GM12878 (cell line): ENCODE data around the gene MORC3. TPM values are rescaled to one million over a fixed set of nuclear protein-coding genes. Genes with fewer than 3 reads are reported as not detected.

Source experiments
- ATAC-seq: fragments of 200-7000 bp; cut with Tn5 transposase; 3 replicates; pipeline ENCODE4 v1.9.1; 2020; ENCODE audit warnings: mild to moderate bottlenecking, moderate library complexity
- BruUV-seq: library from RNA; stranded (reverse); fragments of 400-500 nt; replicated peaks from 2 replicates; lab custom pipeline; 2021; lab: Mats Ljungman, UMichigan
- CTCF ChIA-PET: fragments of 300-600 bp; sonication (Branson Sonifier 250); formaldehyde crosslinking; extraction: SDS; loops from one replicate; lab custom pipeline; 2021; ENCODE audit warnings: inconsistent platforms; lab: Yijun Ruan, JAX
- POLR2A ChIA-PET: fragments of 350-600 bp; formaldehyde crosslinking; extraction: SDS; loops from one replicate; lab custom pipeline; 2021; ENCODE audit warnings: inconsistent platforms; lab: Charles Lee
- RAD21 ChIA-PET: fragments of 300-600 bp; sonication (Branson Sonifier 250); formaldehyde crosslinking; loops from one replicate; lab custom pipeline; 2023; ENCODE audit warnings: antibody characterized with exemption; ENCODE audit not compliant: unreplicated experiment; lab: Charles Lee
- SMC1A ChIA-PET: fragments of 300-600 bp; sonication (Branson Sonifier 250); formaldehyde crosslinking; loops from one replicate; lab custom pipeline; 2023; ENCODE audit not compliant: unreplicated experiment, uncharacterized antibody; lab: Charles Lee
- DNase-seq: peaks from one replicate; pipeline ENCODE4 v3.0.0-alpha.2; 2011; ENCODE audit warnings: low read depth, low spot score
- FAIRE-seq: peaks from 3 replicates; lab custom pipeline; 2011; peaks lifted over from hg19 to GRCh38; lab: Jason Lieb, UNC
- H2AFZ ChIP-seq: 2 replicates; pipeline ENCODE4 v1.6.0; 2011; ENCODE audit warnings: low read depth, low read length, control low read depth; ENCODE audit not compliant: control insufficient read depth
- H3K27ac ChIP-seq: 2 replicates; pipeline ENCODE4 v1.5.1; 2011; ENCODE audit warnings: control low read depth; ENCODE audit not compliant: control insufficient read depth, insufficient read depth
- H3K27me3 ChIP-seq, 2 experiments: replicated peaks in 1 of 2; 2 replicates each; pipeline versions ENCODE4 v1.6.0 to v1.6.1; 2011; ENCODE audit warnings: low read length in 1 of 2; ENCODE audit not compliant: control insufficient read depth in 2 of 2, insufficient read depth in 2 of 2
- H3K36me3 ChIP-seq, 2 experiments: 2 replicates each; pipeline ENCODE4 v1.5.1; 2011; ENCODE audit warnings: low read length in 1 of 2; ENCODE audit not compliant: control insufficient read depth in 2 of 2, insufficient read depth in 2 of 2
- H3K4me1 ChIP-seq: 2 replicates; pipeline ENCODE4 v1.6.1; 2011; ENCODE audit warnings: mild to moderate bottlenecking, low read length, moderate library complexity, mixed read lengths; ENCODE audit not compliant: control insufficient read depth, insufficient read depth
- H3K4me2 ChIP-seq: 2 replicates; pipeline ENCODE4 v1.6.0; 2011; ENCODE audit warnings: control low read depth; ENCODE audit not compliant: control insufficient read depth, insufficient read depth
- H3K4me3 ChIP-seq: fragments of 200-600 bp; sonication (generic); 2 replicates; pipeline ENCODE4 v1.5.1; 2016
- H3K79me2 ChIP-seq: 2 replicates; pipeline ENCODE4 v1.6.0; 2011; ENCODE audit warnings: low read length; ENCODE audit not compliant: control insufficient read depth, insufficient read depth
- H3K9ac ChIP-seq: 2 replicates; pipeline ENCODE4 v1.8.0; 2011; ENCODE audit warnings: low read length, control low read depth, mixed read lengths; ENCODE audit not compliant: control insufficient read depth, insufficient read depth
- H3K9me3 ChIP-seq: replicated peaks from 3 replicates; pipeline ENCODE4 v1.5.1; 2011; ENCODE audit warnings: mild to moderate bottlenecking, low read length; ENCODE audit not compliant: control insufficient read depth, insufficient read depth
- H4K20me1 ChIP-seq: 2 replicates; pipeline ENCODE4 v1.6.0; 2011; ENCODE audit not compliant: control insufficient read depth, insufficient read depth
- CBX3 ChIP-seq: fragments of 200-600 bp; sonication (generic); IDR thresholded peaks from 2 replicates; pipeline ENCODE4 v1.6.1; 2016; ENCODE audit warnings: low read depth, borderline replicate concordance
- CBX5 ChIP-seq: sonication (generic); IDR thresholded peaks from 2 replicates; pipeline ENCODE4 v1.6.1; 2016; ENCODE audit warnings: low read depth, moderate library complexity, mild to moderate bottlenecking, inconsistent platforms
- CEBPB ChIP-seq, 2 experiments: fragments of 150-350 bp in 1 of 2; IDR thresholded peaks; 2 replicates each; pipeline ENCODE4 v1.6.1; 2012 to 2014; ENCODE audit warnings: low read depth in 2 of 2, low read length in 2 of 2, borderline replicate concordance in 1 of 2, inconsistent platforms in 1 of 2
- CHD2 ChIP-seq: IDR thresholded peaks from 2 replicates; pipeline ENCODE4 v1.6.1; 2011; ENCODE audit warnings: low read depth, low read length, improper control_type of control experiment, borderline replicate concordance
- GATAD2B ChIP-seq: fragments of 450-650 bp; conservative IDR thresholded peaks from 2 replicates; pipeline ENCODE4 v1.6.1; 2017; ENCODE audit warnings: low read depth, mild to moderate bottlenecking, moderate library complexity
- HDGF ChIP-seq: fragments of 450-650 bp; IDR thresholded peaks from 2 replicates; pipeline ENCODE4 v1.6.1; 2016; ENCODE audit warnings: antibody characterized with exemption
- KDM1A ChIP-seq: fragments of 200-600 bp; sonication (generic); IDR thresholded peaks from 2 replicates; pipeline ENCODE4 v1.6.1; 2016; ENCODE audit warnings: borderline replicate concordance
- MEF2A ChIP-seq: IDR thresholded peaks from 2 replicates; pipeline ENCODE4 v1.6.1; 2011; ENCODE audit warnings: low read depth, mild to moderate bottlenecking, low read length, moderate library complexity; ENCODE audit not compliant: insufficient read depth
- MTA3 ChIP-seq: IDR thresholded peaks from 2 replicates; pipeline ENCODE4 v1.6.1; 2012; ENCODE audit warnings: low read length, inconsistent platforms, borderline replicate concordance
- MXI1 ChIP-seq: fragments of 150-350 bp; IDR thresholded peaks from 2 replicates; pipeline ENCODE4 v1.6.1; 2011; ENCODE audit warnings: low read depth, mild to moderate bottlenecking, inconsistent platforms, low read length, improper control_type of control experiment
- NFYB ChIP-seq: IDR thresholded peaks from 2 replicates; pipeline ENCODE4 v1.6.1; 2011; ENCODE audit warnings: low read depth, mild to moderate bottlenecking, low read length, improper control_type of control experiment, moderate library complexity; ENCODE audit not compliant: insufficient read depth
- PAX8 ChIP-seq: fragments of 450-650 bp; IDR thresholded peaks from 2 replicates; pipeline ENCODE4 v1.6.1; 2017; ENCODE audit warnings: mild to moderate bottlenecking, moderate library complexity
- POLR2AphosphoS5 ChIP-seq: IDR thresholded peaks from 2 replicates; pipeline ENCODE4 v1.6.1; 2011; ENCODE audit warnings: mild to moderate bottlenecking, low read length, inconsistent platforms
- RUNX3 ChIP-seq: IDR thresholded peaks from 2 replicates; pipeline ENCODE4 v1.6.1; 2012; ENCODE audit warnings: low read length, inconsistent platforms
- SP1 ChIP-seq: IDR thresholded peaks from one replicate; pipeline ENCODE4 v1.6.1; 2011; ENCODE audit warnings: low read depth, low read length
- SUZ12 ChIP-seq: fragments of 200-600 bp; sonication (generic); IDR thresholded peaks from one replicate; pipeline ENCODE4 v1.6.1; 2018; ENCODE audit warnings: antibody characterized with exemption, mild to moderate bottlenecking; ENCODE audit not compliant: unreplicated experiment
- ZBTB4 ChIP-seq: fragments of 450-650 bp; formaldehyde crosslinking; IDR thresholded peaks from 2 replicates; pipeline ENCODE4 v1.4.0; 2022; ENCODE audit warnings: mild to moderate bottlenecking, moderate library complexity
- WGBS: methylation state at CpG from one replicate; pipeline ENCODE4 v1.1.6; 2016; ENCODE audit warnings: low lambda C conversion rate; ENCODE audit not compliant: insufficient replicate concordance, insufficient coverage; ENCODE audit errors: missing lambda C conversion rate; 5-methylcytosine and 5-hydroxymethylcytosine counted together
- in situ Hi-C: fragments of 300-500 bp; cut with MboI; formaldehyde crosslinking; loops from 9 replicates; pipeline ENCODE4 v1.14.3; 2018; ENCODE audit warnings: mixed read lengths
- intact Hi-C: fragments of 100-400 bp; cut with micrococcal nuclease; formaldehyde crosslinking; loops from one replicate; pipeline ENCODE4 v1.14.2; 2022; ENCODE audit not compliant: unreplicated experiment
- polyA plus RNA-seq, 11 experiments: library from polyadenylated mRNA; depleted of rRNA in 4 of 11; unstranded in 6 of 11; stranded (reverse) in 5 of 11; fragments of >200 nt; fragmentation: Nextera tagmentation in 4 of 11; fragmentation: Illumina TruSeq in 1 of 11; extraction: Ambion mirVana in 4 of 11; extraction: Trizol in 1 of 11; gene quantifications; 1 replicate in 1 of 11; 2 replicates in 10 of 11; pipeline versions ENCODE4 v1.2.1 to v1.2.3, GENCODE V29; 2011 to 2016; ENCODE audit warnings: inconsistent platforms in 2 of 11, missing spikeins in 2 of 11, low read depth in 1 of 11
- total RNA-seq, 4 experiments: library from RNA; depleted of rRNA in 3 of 4; stranded (reverse); fragments of >200 nt in 3 of 4; fragmentation: Illumina TruSeq in 1 of 4; extraction: Trizol in 1 of 4; gene quantifications; 2 replicates each; pipeline versions ENCODE4 v1.2.1 to v1.2.3, GENCODE V29; 2013 to 2021
- TF ChIP-seq, protein P1 (sequence below): fragments of 450-650 bp; formaldehyde crosslinking; IDR thresholded peaks from 2 replicates; pipeline ENCODE4 v1.5.0; 2022; ENCODE audit warnings: mild to moderate bottlenecking, missing genetic modification characterization

The MORC3 gene
- total and polyA plus RNA-seq, 10 of the 15 experiments (the other 5 are each of a cell fraction or from before 2014, with no cell fraction given) = 5.5 to 29.9 (median 16.3) TPM

- RAD21 ChIA-PET = no interaction called here
- POLR2A ChIA-PET = no interaction called here
Observed at GRCh38 chr21:36274128-36274527, 45.9 kb upstream of the MORC3 start.

More at GRCh38 chr21:36274128-36274527, 45.9 kb upstream of the MORC3 start:
- BruUV-seq = no TSS peak
- TF ChIP-seq CBX5 (no peak), NFYB (no peak), POLR2AphosphoS5 (no peak), ZBTB4 (CRISPR knock-in tag) (no peak), CEBPB (IDR thresholded peaks at IDR 0.05; ENCODE audit: borderline replicate concordance in 1 of 2, low read depth in 2 of 2, low read length in 2 of 2) (no peak), MXI1 (no peak), PAX8 (no peak), HDGF (no peak), GATAD2B (no peak), KDM1A (no peak), CHD2 (no peak), MEF2A (no peak), CBX3 (no peak), SUZ12 (no peak), MTA3 (no peak), SP1 (no peak), RUNX3 (no peak)
- TF ChIP-seq, protein P1, sequence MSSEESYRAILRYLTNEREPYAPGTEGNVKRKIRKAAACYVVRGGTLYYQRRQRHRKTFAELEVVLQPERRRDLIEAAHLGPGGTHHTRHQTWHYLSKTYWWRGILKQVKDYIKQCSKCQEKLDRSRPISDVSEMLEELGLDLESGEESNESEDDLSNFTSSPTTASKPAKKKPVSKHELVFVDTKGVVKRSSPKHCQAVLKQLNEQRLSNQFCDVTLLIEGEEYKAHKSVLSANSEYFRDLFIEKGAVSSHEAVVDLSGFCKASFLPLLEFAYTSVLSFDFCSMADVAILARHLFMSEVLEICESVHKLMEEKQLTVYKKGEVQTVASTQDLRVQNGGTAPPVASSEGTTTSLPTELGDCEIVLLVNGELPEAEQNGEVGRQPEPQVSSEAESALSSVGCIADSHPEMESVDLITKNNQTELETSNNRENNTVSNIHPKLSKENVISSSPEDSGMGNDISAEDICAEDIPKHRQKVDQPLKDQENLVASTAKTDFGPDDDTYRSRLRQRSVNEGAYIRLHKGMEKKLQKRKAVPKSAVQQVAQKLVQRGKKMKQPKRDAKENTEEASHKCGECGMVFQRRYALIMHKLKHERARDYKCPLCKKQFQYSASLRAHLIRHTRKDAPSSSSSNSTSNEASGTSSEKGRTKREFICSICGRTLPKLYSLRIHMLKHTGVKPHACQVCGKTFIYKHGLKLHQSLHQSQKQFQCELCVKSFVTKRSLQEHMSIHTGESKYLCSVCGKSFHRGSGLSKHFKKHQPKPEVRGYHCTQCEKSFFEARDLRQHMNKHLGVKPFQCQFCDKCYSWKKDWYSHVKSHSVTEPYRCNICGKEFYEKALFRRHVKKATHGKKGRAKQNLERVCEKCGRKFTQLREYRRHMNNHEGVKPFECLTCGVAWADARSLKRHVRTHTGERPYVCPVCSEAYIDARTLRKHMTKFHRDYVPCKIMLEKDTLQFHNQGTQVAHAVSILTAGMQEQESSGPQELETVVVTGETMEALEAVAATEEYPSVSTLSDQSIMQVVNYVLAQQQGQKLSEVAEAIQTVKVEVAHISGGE (CRISPR knock-in tag) = no peak
- TF ChIP-seq, all 136 proteins: peak for 0
- Histone ChIP-seq H3K4me3 (no peak overlapping the region), H3K27me3 (no peaks in the 10 kb centered on the region), H2AFZ (no peak overlapping the region), H3K27ac (no peak overlapping the region), H3K36me3 (no peaks in the 10 kb centered on the region), H3K9me3 (no peaks in the 10 kb centered on the region), H4K20me1 (no peaks in the 10 kb centered on the region), H3K9ac (no peak overlapping the region), H3K4me2 (no peak overlapping the region), H3K4me1 (no peaks in the 10 kb centered on the region), H3K79me2 (no peaks in the 10 kb centered on the region)
- ATAC-seq (no peak), FAIRE-seq (no peak), DNase-seq (no peak)
- ChIA-PET SMC1A (no interaction called here), CTCF (no interaction called here)
- in situ Hi-C loops = no loop called here
- WGBS = 84% methylated on average over 4 of the region's 4 CpGs
- intact Hi-C loops = no loop called here
